GM18858 (cell line): ENCODE data around the gene AARS2.

ENCODE experiments used
- ATAC-seq: cut with Tn5 transposase; IDR thresholded peaks from one replicate; pipeline ENCODE4 v1.9.1; 2021; ENCODE audit not compliant: unreplicated experiment

Gene AARS2

GRCh38 chr6:44301782-44302564, 11.2 kb downstream of the AARS2 start:
- ATAC-seq: no peak

- ATAC-seq: no peak
Observed at GRCh38 chr6:44301106-44301505, 12.0 kb downstream of the AARS2 start.

- no peak for ATAC-seq
Observed at GRCh38 chr6:44300292-44300823, 12.8 kb downstream of the AARS2 start.

- ATAC-seq: no peak
Observed at GRCh38 chr6:44298864-44299263, 14.3 kb downstream of the AARS2 start.

- no peak for ATAC-seq
Observed at GRCh38 chr6:44298055-44298803, 14.9 kb downstream of the AARS2 start.

GRCh38 chr6:44297063-44298038, 15.8 kb downstream of the AARS2 start:
- ATAC-seq: no peak

GRCh38 chr6:44294832-44295791, 18.0 kb downstream of the AARS2 start:
- ATAC-seq: no peak

- ATAC-seq: no peak
Observed at GRCh38 chr6:44292661-44293365, 20.3 kb downstream of the AARS2 start.

- no peak for ATAC-seq
Observed at GRCh38 chr6:44291841-44292240, 21.3 kb downstream of the AARS2 start.

GRCh38 chr6:44289726-44290260, 23.4 kb downstream of the AARS2 start:
- no peak for ATAC-seq

GRCh38 chr6:44286747-44287146, 26.4 kb downstream of the AARS2 start:
- ATAC-seq: no peak

- no peak for ATAC-seq
Observed at GRCh38 chr6:44286285-44286565, 26.9 kb downstream of the AARS2 start.

- ATAC-seq: no peak
Observed at GRCh38 chr6:44285552-44286284, 27.4 kb downstream of the AARS2 start.

GRCh38 chr6:44284867-44285266, 28.3 kb downstream of the AARS2 start:
- no peak for ATAC-seq

GRCh38 chr6:44284121-44284520, 29.0 kb downstream of the AARS2 start:
- no peak for ATAC-seq

- ATAC-seq: no peak
Observed at GRCh38 chr6:44278774-44279697, 34.1 kb downstream of the AARS2 start.

GRCh38 chr6:44278315-44278714, 34.8 kb downstream of the AARS2 start:
- ATAC-seq: no peak
